ENCODE data around the gene RANBP3L.
"Not testable (repeated sequence)": the region's sequence is repeated elsewhere in the genome, so short reads cannot be mapped to it uniquely, and the experiment has no call there.

Gene RANBP3L

DNA sequence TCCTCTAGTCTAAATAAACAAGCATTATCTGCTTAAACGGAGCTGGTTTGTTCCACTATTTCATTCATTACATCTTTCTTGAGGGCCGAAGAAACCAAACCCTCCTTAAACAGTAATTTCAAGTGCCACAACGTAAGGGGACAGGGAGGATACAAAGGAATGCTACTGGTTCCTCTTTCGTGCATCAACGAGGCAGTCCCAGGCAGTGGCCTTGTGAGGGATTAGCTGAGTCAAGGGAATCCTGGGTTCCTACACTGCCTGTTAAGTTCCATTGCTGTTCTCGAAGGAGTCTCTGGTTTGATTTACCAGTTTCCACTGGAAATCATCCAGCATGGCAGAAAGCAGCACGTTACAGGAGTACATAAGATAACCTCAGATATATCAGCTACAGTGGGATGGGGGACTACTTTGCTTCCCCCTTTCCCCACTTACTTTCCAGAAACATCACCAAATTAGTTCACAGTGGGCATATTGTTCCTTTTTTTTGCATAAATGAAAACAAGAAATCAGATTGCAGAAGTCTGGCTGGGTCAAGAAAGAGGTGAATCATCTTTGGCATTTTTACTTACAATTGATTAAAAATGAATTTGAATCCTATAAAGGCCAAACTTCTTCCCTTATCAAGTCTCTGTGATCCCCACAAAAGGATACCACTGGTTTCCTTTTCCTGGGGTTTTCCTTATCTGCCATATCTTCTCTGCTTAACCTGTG, 2.5 kb upstream of the RANBP3L start:
- no peak overlapping the region for H3K4me3 ChIP-seq (ENCODE audit: insufficient read length, low read depth)
- no peak overlapping the region for H3K9ac ChIP-seq (ENCODE audit: insufficient read length, low read depth)
- H3K9me3 ChIP-seq (ENCODE audit: insufficient read depth, low read length) = no peaks in the 10 kb centered on the region
- H3K4me1 ChIP-seq (ENCODE audit: insufficient read depth, insufficient read length) = no peaks in the 10 kb centered on the region
- H3K27me3 ChIP-seq (ENCODE audit: insufficient read depth, insufficient read length) = no peaks in the 10 kb centered on the region
- H3K36me3 ChIP-seq (ENCODE audit: insufficient read depth, insufficient read length, low read length) = no peaks in the 10 kb centered on the region
- no peak for TF ChIP-seq ZNF274 (IDR thresholded peaks at IDR 0.05; ENCODE audit: low read depth, low read length)
- no peak for DNase-seq (ENCODE audit: low read depth, low spot score)

DNA sequence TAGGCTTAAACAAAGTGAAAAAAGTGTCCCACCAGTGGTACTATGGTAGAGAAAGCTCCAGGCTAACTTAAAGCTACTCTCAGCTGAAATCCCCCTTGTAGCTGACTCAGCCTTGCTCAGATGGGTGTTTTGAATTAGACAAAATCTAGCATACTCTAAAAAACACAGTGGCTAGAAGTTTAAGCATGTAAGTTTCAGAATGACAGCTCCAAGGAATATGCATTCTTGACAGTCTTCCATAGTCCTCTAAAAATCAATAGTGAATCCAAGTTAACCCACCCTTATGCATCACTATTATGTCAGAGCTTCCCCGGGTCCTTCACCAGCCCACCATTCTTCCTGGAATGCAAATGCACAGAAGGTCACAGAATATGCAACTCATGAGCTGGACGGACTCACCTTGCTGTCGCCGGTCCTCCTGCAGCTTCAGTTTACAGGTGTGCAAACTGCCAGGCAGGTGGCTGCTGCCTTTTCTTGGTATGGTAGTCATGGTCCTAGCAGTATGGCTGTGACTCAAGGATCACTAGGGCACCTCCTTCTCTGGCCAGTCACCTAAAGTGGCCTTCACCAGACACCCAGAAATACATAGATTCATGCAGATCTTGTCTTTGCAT, 668 bp downstream of the RANBP3L start:
- Histone ChIP-seq H3K36me3 (ENCODE audit: insufficient read depth, insufficient read length, low read length) (no peaks in the 10 kb centered on the region), H3K4me1 (ENCODE audit: insufficient read depth, insufficient read length) (no peaks in the 10 kb centered on the region), H3K9ac (ENCODE audit: insufficient read length, low read depth) (no peak overlapping the region), H3K27me3 (ENCODE audit: insufficient read depth, insufficient read length) (no peaks in the 10 kb centered on the region), H3K9me3 (ENCODE audit: insufficient read depth, low read length) (no peaks in the 10 kb centered on the region), H3K4me3 (ENCODE audit: insufficient read length, low read depth) (no peak overlapping the region)
- TF ChIP-seq YY1 (IDR thresholded peaks at IDR 0.05; ENCODE audit: insufficient read depth, insufficient read length) (no peak), SUZ12 (IDR thresholded peaks at IDR 0.05; ENCODE audit: extremely low read depth, insufficient read depth, insufficient read length) (no peak), ZNF274 (IDR thresholded peaks at IDR 0.05; ENCODE audit: low read depth, low read length) (no peak)
- DNase-seq (ENCODE audit: low read depth, low spot score) = no peak

DNA sequence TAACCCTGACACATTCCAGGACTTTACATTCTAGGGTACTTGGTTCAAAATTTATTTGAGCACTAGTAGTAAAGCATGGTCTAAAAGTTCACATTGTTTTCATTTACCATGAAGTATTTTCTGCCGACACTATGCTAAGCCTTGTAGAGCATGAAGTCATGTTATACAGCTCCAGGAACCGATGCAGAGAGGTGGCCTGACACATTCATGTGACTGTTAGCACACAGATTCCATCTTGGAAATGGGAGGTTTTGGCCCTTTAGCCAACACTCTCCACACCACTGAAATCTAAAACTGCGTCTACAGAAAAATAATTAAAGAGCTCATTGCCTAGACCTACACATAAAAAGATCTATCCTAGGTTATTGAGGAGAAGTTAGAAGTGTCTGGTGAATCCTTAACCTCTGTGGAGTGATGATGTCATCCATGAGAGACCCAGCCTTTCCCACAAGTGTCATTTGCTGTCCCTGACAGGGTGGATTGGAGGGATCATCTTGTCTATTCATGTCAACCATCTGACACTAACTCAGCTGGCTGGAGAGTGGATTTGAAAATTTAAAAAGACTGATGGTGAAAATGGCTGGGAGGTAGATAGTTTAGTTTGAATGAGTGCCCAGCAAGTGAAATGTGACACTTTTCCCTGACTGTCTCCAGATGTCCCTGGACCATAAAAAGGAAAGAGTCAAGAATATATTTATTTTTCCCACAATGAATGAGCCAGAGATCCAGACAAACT, 1.3 kb downstream of the RANBP3L start:
- H3K9ac ChIP-seq (ENCODE audit: insufficient read length, low read depth) = no peak overlapping the region

DNA sequence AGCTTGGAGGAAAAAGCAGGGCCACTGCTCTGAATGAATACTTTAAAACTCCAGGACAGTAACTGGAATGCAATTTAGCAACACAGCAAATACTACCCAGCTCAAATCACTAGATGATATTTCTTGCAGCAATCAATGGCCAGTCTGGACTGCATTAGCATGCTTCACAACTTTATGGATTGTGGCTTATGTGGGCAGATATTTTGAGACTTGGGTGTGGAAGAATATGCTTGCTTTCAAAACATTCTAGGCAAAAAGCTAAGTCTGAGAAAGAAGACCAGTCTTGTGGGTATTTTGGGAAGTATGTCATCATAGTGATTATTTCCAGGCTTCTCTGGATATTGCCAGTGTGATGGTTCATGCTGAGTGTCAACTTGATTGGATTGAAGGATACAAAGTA, 3.1 kb downstream of the RANBP3L start:
- DNase-seq (ENCODE audit: low read depth, low spot score) = no peak
- Histone ChIP-seq H3K36me3 (ENCODE audit: insufficient read depth, insufficient read length, low read length) (no peaks in the 10 kb centered on the region), H3K9ac (ENCODE audit: insufficient read length, low read depth) (no peak overlapping the region), H3K4me3 (ENCODE audit: insufficient read length, low read depth) (no peak overlapping the region), H3K4me1 (ENCODE audit: insufficient read depth, insufficient read length) (no peaks in the 10 kb centered on the region), H3K9me3 (ENCODE audit: insufficient read depth, low read length) (no peaks in the 10 kb centered on the region), H3K27me3 (ENCODE audit: insufficient read depth, insufficient read length) (no peaks in the 10 kb centered on the region)
- TF ChIP-seq ZNF274 (IDR thresholded peaks at IDR 0.05; ENCODE audit: low read depth, low read length) = no peak
- TF ChIP-seq SUZ12 (IDR thresholded peaks at IDR 0.05; ENCODE audit: extremely low read depth, insufficient read depth, insufficient read length) = no peak
- no peak for TF ChIP-seq YY1 (IDR thresholded peaks at IDR 0.05; ENCODE audit: insufficient read depth, insufficient read length)

More for the DNA sequence above, 1.3 kb downstream of the RANBP3L start:
- Histone ChIP-seq H3K36me3 (ENCODE audit: insufficient read depth, insufficient read length, low read length) (no peaks in the 10 kb centered on the region), H3K9me3 (ENCODE audit: insufficient read depth, low read length) (no peaks in the 10 kb centered on the region), H3K4me1 (ENCODE audit: insufficient read depth, insufficient read length) (no peaks in the 10 kb centered on the region), H3K4me3 (ENCODE audit: insufficient read length, low read depth) (no peak overlapping the region), H3K27me3 (ENCODE audit: insufficient read depth, insufficient read length) (no peaks in the 10 kb centered on the region)
- DNase-seq (ENCODE audit: low read depth, low spot score) = no peak
- TF ChIP-seq SUZ12 (IDR thresholded peaks at IDR 0.05; ENCODE audit: extremely low read depth, insufficient read depth, insufficient read length) (no peak), YY1 (IDR thresholded peaks at IDR 0.05; ENCODE audit: insufficient read depth, insufficient read length) (no peak), ZNF274 (IDR thresholded peaks at IDR 0.05; ENCODE audit: low read depth, low read length) (no peak)

DNA sequence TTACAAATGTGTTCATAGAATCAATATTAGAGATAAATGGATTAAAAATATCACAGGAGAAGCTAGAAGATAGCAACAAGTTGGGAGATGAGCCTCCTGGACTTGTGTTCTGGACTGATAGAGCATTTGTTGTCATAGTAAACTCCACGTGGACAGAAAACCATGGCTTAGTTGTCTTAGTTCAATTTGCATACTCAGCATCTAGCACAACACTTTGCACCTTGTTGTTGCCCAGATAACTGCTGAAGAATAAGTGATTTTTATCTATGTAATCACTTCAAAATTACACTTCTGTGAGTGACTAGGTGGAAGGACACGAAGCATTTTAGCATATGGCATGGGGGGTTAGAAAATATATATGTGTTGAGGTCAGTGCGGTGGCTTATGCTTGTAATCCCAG, 4.0 kb downstream of the RANBP3L start:
- TF ChIP-seq SUZ12 (IDR thresholded peaks at IDR 0.05; ENCODE audit: extremely low read depth, insufficient read depth, insufficient read length) = no peak
- no peak for TF ChIP-seq ZNF274 (IDR thresholded peaks at IDR 0.05; ENCODE audit: low read depth, low read length)
- TF ChIP-seq YY1 (IDR thresholded peaks at IDR 0.05; ENCODE audit: insufficient read depth, insufficient read length) = no peak
- Histone ChIP-seq H3K4me3 (ENCODE audit: insufficient read length, low read depth) (no peak overlapping the region), H3K36me3 (ENCODE audit: insufficient read depth, insufficient read length, low read length) (no peaks in the 10 kb centered on the region), H3K4me1 (ENCODE audit: insufficient read depth, insufficient read length) (no peaks in the 10 kb centered on the region), H3K27me3 (ENCODE audit: insufficient read depth, insufficient read length) (no peaks in the 10 kb centered on the region), H3K9ac (ENCODE audit: insufficient read length, low read depth) (no peak overlapping the region), H3K9me3 (ENCODE audit: insufficient read depth, low read length) (no peaks in the 10 kb centered on the region)
- no peak for DNase-seq (ENCODE audit: low read depth, low spot score)

DNA sequence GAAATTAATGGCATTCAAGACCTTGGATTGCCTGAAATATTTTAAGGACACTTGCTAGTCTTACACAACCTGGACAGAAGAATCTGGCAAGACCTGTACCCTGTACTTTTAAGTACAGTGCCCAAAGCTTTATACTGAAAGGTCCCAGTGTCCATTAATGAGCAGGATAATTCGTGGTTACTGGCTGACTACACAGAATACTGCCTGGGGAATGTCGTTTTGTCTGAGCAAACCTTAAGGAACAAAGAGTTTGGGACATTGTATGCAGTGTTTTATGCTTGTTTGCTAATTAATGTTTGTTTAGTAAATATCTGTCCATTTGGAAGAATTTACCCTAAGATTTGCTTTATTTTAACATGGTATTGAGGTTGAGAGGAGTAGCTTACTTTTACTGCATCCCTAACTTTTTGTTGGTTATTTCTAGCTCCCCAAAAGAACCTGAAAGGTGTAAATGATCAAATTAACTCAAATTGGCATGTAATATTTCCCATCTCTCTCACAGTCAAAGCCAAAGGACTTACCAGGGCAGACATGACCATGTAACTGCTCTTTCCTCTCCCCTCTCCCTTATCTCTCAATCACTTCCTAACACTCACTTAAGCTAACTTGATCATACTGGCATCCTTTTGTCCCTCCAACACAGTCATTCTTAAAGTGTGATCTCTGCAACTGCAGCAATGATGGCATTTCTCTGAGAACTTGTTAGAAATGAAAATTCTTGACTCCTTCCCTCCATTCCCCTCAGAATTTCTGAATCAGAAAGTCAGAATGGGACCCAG, 15.7 kb downstream of the RANBP3L start:
- no peak overlapping the region for H3K9ac ChIP-seq (ENCODE audit: insufficient read length, low read depth)
- TF ChIP-seq YY1 (IDR thresholded peaks at IDR 0.05; ENCODE audit: insufficient read depth, insufficient read length) = no peak
- TF ChIP-seq ZNF274 (IDR thresholded peaks at IDR 0.05; ENCODE audit: low read depth, low read length) = no peak
- no peak for TF ChIP-seq SUZ12 (IDR thresholded peaks at IDR 0.05; ENCODE audit: extremely low read depth, insufficient read depth, insufficient read length)

DNA sequence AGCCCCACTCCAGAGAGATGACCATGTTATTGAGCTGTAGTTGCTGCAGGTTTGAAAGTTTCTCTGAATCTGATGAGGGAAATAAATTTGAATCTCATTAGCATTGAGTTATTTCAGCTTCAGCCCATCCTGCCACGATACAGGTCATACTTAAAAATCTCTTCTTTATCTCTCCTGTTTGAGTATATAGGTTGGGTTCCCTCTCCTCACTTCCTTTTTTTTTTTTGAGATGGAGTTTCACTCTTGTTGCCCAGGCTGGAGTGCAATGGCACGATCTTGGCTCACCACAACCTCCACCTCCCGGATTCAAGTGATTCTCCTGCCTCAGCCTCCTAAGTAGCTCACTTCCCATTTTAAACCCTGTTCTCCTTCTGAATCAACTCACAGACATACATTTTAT, 17.9 kb downstream of the RANBP3L start:
- not testable (repeated sequence) for H3K4me1 ChIP-seq (ENCODE audit: insufficient read depth, insufficient read length); H3K27me3 ChIP-seq (ENCODE audit: insufficient read depth, insufficient read length); H3K36me3 ChIP-seq (ENCODE audit: insufficient read depth, insufficient read length, low read length); H3K9ac ChIP-seq (ENCODE audit: insufficient read length, low read depth); DNase-seq (ENCODE audit: low read depth, low spot score); H3K4me3 ChIP-seq (ENCODE audit: insufficient read length, low read depth); H3K9me3 ChIP-seq (ENCODE audit: insufficient read depth, low read length)

More for the DNA sequence above, 15.7 kb downstream of the RANBP3L start:
- no peaks in the 10 kb centered on the region for H3K9me3 ChIP-seq (ENCODE audit: insufficient read depth, low read length)
- H3K4me3 ChIP-seq (ENCODE audit: insufficient read length, low read depth) = no peak overlapping the region
- H3K36me3 ChIP-seq (ENCODE audit: insufficient read depth, insufficient read length, low read length) = no peaks in the 10 kb centered on the region
- no peaks in the 10 kb centered on the region for H3K27me3 ChIP-seq (ENCODE audit: insufficient read depth, insufficient read length)
- H3K4me1 ChIP-seq (ENCODE audit: insufficient read depth, insufficient read length) = no peaks in the 10 kb centered on the region
- DNase-seq (ENCODE audit: low read depth, low spot score) = no peak
